ENCODE data around the gene PKMYT1. TPM values are rescaled to one million over a fixed set of nuclear protein-coding genes. Genes with fewer than 3 reads are reported as not detected.

Gene PKMYT1
- total and polyA plus RNA-seq, 9 of the 15 experiments (the other 6 are each of a cell fraction or from before 2014, with no cell fraction given): 8.7 to 201 (median 37.8) TPM

- TF ChIP-seq ATF6 (CRISPR knock-in tag; IDR thresholded peaks at IDR 0.05): no peak
- TF ChIP-seq TCF3 (CRISPR knock-in tag; IDR thresholded peaks at IDR 0.05): peak; percentile 71
- TF ChIP-seq DACH1 (IDR thresholded peaks at IDR 0.05; ENCODE audit: partially characterized antibody): no peak
- TF ChIP-seq NBN (IDR thresholded peaks at IDR 0.05; ENCODE audit: low read depth): 0 out of 2 replicates have a peak, but pooled peaks have one; percentile 13
- no peak for TF ChIP-seq XRCC5 (IDR thresholded peaks at IDR 0.05; ENCODE audit: low read depth, low read length)
- TF ChIP-seq CGGBP1 (CRISPR knock-in tag; IDR thresholded peaks at IDR 0.05): no peak
- TF ChIP-seq MAFG (tag; conservative IDR thresholded peaks at IDR 0.05): peak; percentile 35; the same call in 1 of the 2 replicates
- peak; percentile 57 for TF ChIP-seq ARID1B (IDR thresholded peaks at IDR 0.05)
- no peak for TF ChIP-seq HMGN3 (IDR thresholded peaks at IDR 0.05; ENCODE audit: borderline replicate concordance, extremely low read depth, insufficient read length, low read depth, low read length)
- no peak for TF ChIP-seq JUNB (CRISPR knock-in tag; conservative IDR thresholded peaks at IDR 0.05)
- peak; percentile 26; the same call in 1 of the 2 replicates for TF ChIP-seq L3MBTL2 (IDR thresholded peaks at IDR 0.05)
- no peak for TF ChIP-seq E2F5 (CRISPR knock-in tag; IDR thresholded peaks at IDR 0.05)
- TF ChIP-seq ZC3H8 (IDR thresholded peaks at IDR 0.05): no peak
- TF ChIP-seq SIX5 (IDR thresholded peaks at IDR 0.05; ENCODE audit: borderline replicate concordance in 1 of 2, insufficient read depth in 1 of 2, low read depth in 1 of 2, low read length in 2 of 2): no peak
- peak in 1 of 2 experiments; percentile 68 for TF ChIP-seq E2F6 (IDR thresholded peaks at IDR 0.05; ENCODE audit: borderline replicate concordance in 1 of 2, extremely low read depth in 1 of 2, insufficient read depth in 1 of 2, insufficient read length in 1 of 2, low read depth in 1 of 2, low read length in 1 of 2, poor library complexity in 1 of 2, severe bottlenecking in 1 of 2)
- 0 out of 2 replicates have a peak, but pooled peaks have one; percentile 17 for TF ChIP-seq C11orf30 (IDR thresholded peaks at IDR 0.05; ENCODE audit: low read depth)
- TF ChIP-seq ZNF165 (CRISPR knock-in tag; IDR thresholded peaks at IDR 0.05; ENCODE audit: borderline replicate concordance): no peak
- TF ChIP-seq DPF2 (IDR thresholded peaks at IDR 0.05): peak; percentile 62
- peak; percentile 30 for TF ChIP-seq ZFX (CRISPR knock-in tag; IDR thresholded peaks at IDR 0.05)
Observed at GRCh38 chr16:3015865-3016521, 35.7 kb upstream of the PKMYT1 start (continued).
